ENCODE results near the gene GCA. TPM values are rescaled to one million over a fixed set of nuclear protein-coding genes. Genes with fewer than 3 reads are reported as not detected.

GCA gene
- total RNA-seq (2012; rRNA removed) (3.6 and 9.7 TPM in 2 replicates), polyA plus RNA-seq (2012; rRNA removed) (2.2 and 2.3 TPM in 2 replicates), Bru-seq, nascent RNA (percentile 20 among the genes with signal in this experiment), BruChase-seq, experiment 1, labeled RNA remaining after a 6-hour chase (percentile 22 among the genes with signal in this experiment), BruChase-seq, experiment 2, labeled RNA remaining after a 2-hour chase (percentile 24 among the genes with signal in this experiment)
- polyA plus RNA-seq (2012; cell fraction: cytosol; rRNA removed), result 1.1 and 3.5 TPM in 2 replicates
- 1.1 and 3.5 TPM in 2 replicates for polyA plus RNA-seq (2012; cell fraction: nucleus; rRNA removed; ENCODE audit: low replicate concordance)
- long read RNA-seq, result 0 reads

GRCh38 chr2:162343824-162344616, at the start of gene GCA:
Gene GCA (plus strand): TSS chr2:162344132. CDS start chr2:162344249, 117 bp downstream.
- peak; percentile 100 for ATAC-seq (ENCODE audit: low read depth)
- in situ Hi-C loops (cut with MboI; ENCODE audit: low sequenced_read_pairs), result no loop called here

More at GRCh38 chr2:162343824-162344616, at the start of gene GCA:
- no TSS peak for BruUV-seq (replicated peaks)
- Histone ChIP-seq H3K79me1 (ENCODE audit: low read depth in 1 of 2, low read length in 2 of 2) (no peaks in the 10 kb centered on the region), H3K27me3 (ENCODE audit: control insufficient read depth, insufficient read depth, low read length) (no peaks in the 10 kb centered on the region), H3K4me2 (ENCODE audit: low read depth, low read length) (peak within 1 kb of the TSS; percentile 86), H2BK5ac (ENCODE audit: low read depth, low read length, poor library complexity, severe bottlenecking) (no peak within 1 kb of the TSS), H2AK5ac (ENCODE audit: low read depth, low read length) (no peak within 1 kb of the TSS), H3K36me3 (ENCODE audit: control insufficient read depth, insufficient read depth, low read length) (no peaks in the 10 kb centered on the region), H2BK20ac (ENCODE audit: low read depth, low read length) (no peak within 1 kb of the TSS), H3K23ac (ENCODE audit: low read depth, low read length) (no peak within 1 kb of the TSS), H4K5ac (ENCODE audit: low read depth, low read length) (no peak within 1 kb of the TSS), H4K8ac (ENCODE audit: low read depth in 2 of 2, low read length in 2 of 2) (peak within 1 kb of the TSS; percentile 67 to 76; a peak in 3 of 4 replicates), H2AK9ac (replicated peaks; ENCODE audit: low read depth, low read length, poor library complexity) (peak within 1 kb of the TSS; percentile 0), H2BK120ac (ENCODE audit: low read depth, low read length) (no peak within 1 kb of the TSS), H3K18ac (ENCODE audit: low read depth, low read length) (no peak within 1 kb of the TSS), H3K9me1 (ENCODE audit: insufficient read depth, low read length) (no peaks in the 10 kb centered on the region), H4K20me1 (ENCODE audit: insufficient read depth, low read length) (no peaks in the 10 kb centered on the region), H3K14ac (replicated peaks; ENCODE audit: low read depth, low read length) (no peak within 1 kb of the TSS), H2BK15ac (ENCODE audit: low read depth, low read length) (no peak within 1 kb of the TSS), H3K56ac (ENCODE audit: extremely low read depth, insufficient read depth, low read length) (no peak within 1 kb of the TSS), H3K27ac (ENCODE audit: insufficient read depth, low read length) (no peak within 1 kb of the TSS), H3K4ac (ENCODE audit: low read depth, low read length) (no peak within 1 kb of the TSS), H4K91ac (ENCODE audit: insufficient read depth, low read depth, low read length) (no peak within 1 kb of the TSS), H3K4me1 (ENCODE audit: control insufficient read depth, insufficient read depth, low read length) (no peaks in the 10 kb centered on the region), H3K9ac (ENCODE audit: low read depth, low read length) (peak within 1 kb of the TSS; percentile 62), H3K4me3 (ENCODE audit: insufficient read depth, low read depth, low read length) (peak within 1 kb of the TSS; percentile 96), H2AFZ (replicated peaks; ENCODE audit: low read length, poor library complexity) (peak within 1 kb of the TSS; percentile 94), H3K9me3 (ENCODE audit: control insufficient read depth, insufficient read depth, low read length) (no peaks in the 10 kb centered on the region)
- dilution Hi-C loops (cut with HindIII; ENCODE audit: low sequenced_read_pairs, unreplicated experiment) (no loop called here), intact Hi-C loops (cut with micrococcal nuclease) (no loop called here)
- 0% methylated on average over 3 of the region's 57 CpGs; no CpG with 5 or more reads in 1 of the 2 experiments for WGBS, 2 experiments (ENCODE audit: extremely low coverage in 2 of 2, insufficient read length in 1 of 2)
- ChIA-PET CTCF (no interaction called here), POLR2A (ENCODE audit: unreplicated experiment) (no interaction called here)
- DNase-seq, result peak; percentile 89
- TF ChIP-seq CEBPB (IDR thresholded peaks at IDR 0.05; ENCODE audit: low read depth, low read length), result no peak
- TF ChIP-seq MAZ (IDR thresholded peaks at IDR 0.05; ENCODE audit: borderline replicate concordance, low read depth, low read length), result peak; percentile 46; the same call in 1 of the 2 replicates

Measured in IMR-90 (cell line).